Activated CD8-positive, alpha-beta T cell treated with anti-CD3 and anti-CD28 coated beads for 36 hours (primary cell): ENCODE measurements around the gene TMOD4. TPM values are rescaled to one million over a fixed set of nuclear protein-coding genes. Genes with fewer than 3 reads are reported as not detected.
"Not testable (repeated sequence)": the region's sequence is repeated elsewhere in the genome, so short reads cannot be mapped to it uniquely, and the experiment has no call there.

ENCODE experiments used
- ATAC-seq: fragments of 200-7000 bp; cut with Tn5 transposase; one replicate; pipeline ENCODE4 v1.10.0; 2021; ENCODE audit warnings: mild to moderate bottlenecking, moderate library complexity
- CTCF ChIA-PET: fragments of 350-600 bp; sonication (Branson Sonifier 250); formaldehyde crosslinking; loops from one replicate; lab custom pipeline; 2021; ENCODE audit warnings: antibody characterized with exemption; lab: Charles Lee
- POLR2A ChIA-PET: fragments of 350-600 bp; sonication (Branson Sonifier 250); formaldehyde crosslinking; loops from one replicate; lab custom pipeline; 2021; ENCODE audit warnings: antibody characterized with exemption; lab: Charles Lee
- DNase-seq: peaks from one replicate; pipeline ENCODE4 v3.0.0-alpha.2; 2020
- H3K27ac Mint-ChIP-seq: one replicate; pipeline ENCODE4 v1.8.0; 2021; ENCODE audit warnings: mild to moderate bottlenecking, mixed read lengths
- H3K27me3 Mint-ChIP-seq: one replicate; pipeline ENCODE4 v1.8.0; 2021; ENCODE audit warnings: mixed read lengths
- H3K36me3 Mint-ChIP-seq: one replicate; pipeline ENCODE4 v1.8.0; 2021; ENCODE audit warnings: low read depth, mixed read lengths
- H3K4me1 Mint-ChIP-seq: one replicate; pipeline ENCODE4 v1.8.0; 2021; ENCODE audit warnings: low read depth, mixed read lengths
- H3K4me3 Mint-ChIP-seq: one replicate; pipeline ENCODE4 v1.8.0; 2021; ENCODE audit warnings: mild to moderate bottlenecking, moderate library complexity, mixed read lengths
- H3K9me3 Mint-ChIP-seq: one replicate; pipeline ENCODE4 v1.8.0; 2021; ENCODE audit warnings: mixed read lengths
- intact Hi-C: fragments of 100-400 bp; cut with micrococcal nuclease; formaldehyde crosslinking; loops from one replicate; pipeline ENCODE4 v1.10.0; 2022
- total RNA-seq, 2 experiments: library from RNA; stranded (reverse); gene quantifications; one replicate each; pipeline ENCODE4 v1.2.3, GENCODE V29; 2021
- TF ChIP-seq, protein P1 (sequence below): fragments of 200-600 bp; IDR thresholded peaks from one replicate; pipeline ENCODE4 v1.8.0; 2022; ENCODE audit warnings: antibody characterized with exemption, mild to moderate bottlenecking

TMOD4 gene
- total RNA-seq, 2 experiments from 2014 or later, result 1.9 to 2.5 TPM

DNA sequence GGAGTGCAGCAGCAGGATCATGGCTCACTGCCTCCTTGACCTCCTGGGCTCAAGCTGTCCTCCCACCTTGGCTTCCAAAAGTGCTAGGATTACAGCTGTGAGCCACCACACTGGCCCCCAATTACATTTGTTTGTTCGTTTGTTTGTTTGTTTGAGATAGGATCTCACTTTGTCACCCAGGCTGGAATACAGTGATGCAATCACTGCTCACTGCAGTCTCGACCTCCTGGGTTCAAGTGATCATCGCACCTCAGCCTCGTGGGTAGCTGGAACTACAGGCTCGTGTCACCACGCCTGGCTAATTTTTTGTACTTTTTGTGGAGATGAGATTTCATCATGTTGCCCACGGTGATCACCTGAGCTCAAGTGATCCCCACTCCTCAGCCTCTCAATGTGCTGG, 16.3 kb upstream of the TMOD4 start:
- DNase-seq (no peak), ATAC-seq (no peak)
- TF ChIP-seq, protein P1, sequence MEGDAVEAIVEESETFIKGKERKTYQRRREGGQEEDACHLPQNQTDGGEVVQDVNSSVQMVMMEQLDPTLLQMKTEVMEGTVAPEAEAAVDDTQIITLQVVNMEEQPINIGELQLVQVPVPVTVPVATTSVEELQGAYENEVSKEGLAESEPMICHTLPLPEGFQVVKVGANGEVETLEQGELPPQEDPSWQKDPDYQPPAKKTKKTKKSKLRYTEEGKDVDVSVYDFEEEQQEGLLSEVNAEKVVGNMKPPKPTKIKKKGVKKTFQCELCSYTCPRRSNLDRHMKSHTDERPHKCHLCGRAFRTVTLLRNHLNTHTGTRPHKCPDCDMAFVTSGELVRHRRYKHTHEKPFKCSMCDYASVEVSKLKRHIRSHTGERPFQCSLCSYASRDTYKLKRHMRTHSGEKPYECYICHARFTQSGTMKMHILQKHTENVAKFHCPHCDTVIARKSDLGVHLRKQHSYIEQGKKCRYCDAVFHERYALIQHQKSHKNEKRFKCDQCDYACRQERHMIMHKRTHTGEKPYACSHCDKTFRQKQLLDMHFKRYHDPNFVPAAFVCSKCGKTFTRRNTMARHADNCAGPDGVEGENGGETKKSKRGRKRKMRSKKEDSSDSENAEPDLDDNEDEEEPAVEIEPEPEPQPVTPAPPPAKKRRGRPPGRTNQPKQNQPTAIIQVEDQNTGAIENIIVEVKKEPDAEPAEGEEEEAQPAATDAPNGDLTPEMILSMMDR, result no peak
- Mint-ChIP-seq H3K27me3 (no peaks in the 10 kb centered on the region), H3K4me3 (no peak overlapping the region), H3K36me3 (peaks cover 4% of the 10 kb centered on the region), H3K27ac (no peak overlapping the region), H3K4me1 (peaks cover 22% of the 10 kb centered on the region), H3K9me3 (no peaks in the 10 kb centered on the region)
- ChIA-PET POLR2A (no interaction called here), CTCF (interaction anchor here (2.0 to 4.7 kb wide), 2 partner anchors 21 to 60 kb away, joined by 4 to 28 read pairs; no protein-coding TSS in a partner anchor)
- intact Hi-C loops, result no loop called here

DNA sequence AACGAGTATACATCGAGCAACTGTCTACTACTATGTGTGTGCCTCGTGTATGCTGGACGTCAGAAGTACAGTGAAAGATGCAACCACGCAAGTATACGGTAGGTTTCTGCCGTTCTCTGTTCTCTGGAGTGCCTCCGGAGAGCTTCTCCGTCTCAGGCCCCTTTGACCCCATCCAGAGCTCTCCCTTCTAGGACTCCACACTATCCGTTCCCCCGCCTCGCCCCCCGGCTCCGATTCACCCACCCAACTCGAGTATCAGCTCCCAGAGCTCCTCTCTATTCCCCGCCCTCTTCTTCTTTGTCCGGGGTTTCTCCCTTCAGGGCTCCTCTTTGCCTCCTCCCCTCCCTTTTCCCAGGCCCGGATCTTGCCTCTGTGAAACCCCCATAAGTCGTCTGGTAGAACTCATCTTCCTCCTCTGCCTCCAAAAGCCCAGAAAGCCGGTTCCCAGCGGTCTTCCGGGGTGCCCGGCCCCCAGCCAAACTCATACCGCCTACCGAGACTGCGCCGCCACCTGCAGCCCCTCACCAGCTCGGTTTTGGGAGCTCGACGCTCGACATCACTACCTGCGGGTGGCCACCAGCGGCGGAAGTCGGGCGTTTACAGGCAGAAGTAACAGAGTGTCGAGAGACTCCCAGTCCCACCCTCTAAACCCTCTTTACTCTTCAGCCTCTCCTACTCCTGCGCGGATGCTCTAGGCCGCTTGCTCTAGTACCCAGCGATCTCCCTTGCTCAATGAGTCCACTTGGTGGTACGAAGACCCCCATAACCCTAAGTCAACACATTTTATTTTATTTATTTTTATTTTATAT, 14.1 kb upstream of the TMOD4 start, which contains the start of gene VPS72:
TSS of gene VPS72 (minus strand) at position 561 of the 809 bp plus-strand sequence. CDS start at position 485, 76 bp downstream.
- Mint-ChIP-seq H3K4me3 (peak within 1 kb of the TSS; percentile 94), H3K4me1 (peaks cover 20% of the 10 kb centered on the region), H3K9me3 (no peaks in the 10 kb centered on the region), H3K27ac (peak within 1 kb of the TSS; percentile 96), H3K27me3 (no peaks in the 10 kb centered on the region), H3K36me3 (peaks cover 13% of the 10 kb centered on the region)
- intact Hi-C loops, result no loop called here
- ChIA-PET POLR2A (interaction anchor here (0.6 to 2.6 kb wide), 23 partner anchors 9 to 300 kb away, joined by 3 to 25 read pairs (median 4); partner anchors contain the start of genes LYSMD1, PIP5K1A, PSMD4 and SCNM1), CTCF (interaction anchor here (0.6 to 2.7 kb wide), 16 partner anchors 13 to 161 kb away, joined by 3 to 13 read pairs (median 4); partner anchors contain the start of genes PI4KB, PSMD4, TMOD4 and TNFAIP8L2)
- ATAC-seq, result peak; percentile 94
- peak; percentile 93 for DNase-seq
- TF ChIP-seq, protein P1, result no peak

DNA sequence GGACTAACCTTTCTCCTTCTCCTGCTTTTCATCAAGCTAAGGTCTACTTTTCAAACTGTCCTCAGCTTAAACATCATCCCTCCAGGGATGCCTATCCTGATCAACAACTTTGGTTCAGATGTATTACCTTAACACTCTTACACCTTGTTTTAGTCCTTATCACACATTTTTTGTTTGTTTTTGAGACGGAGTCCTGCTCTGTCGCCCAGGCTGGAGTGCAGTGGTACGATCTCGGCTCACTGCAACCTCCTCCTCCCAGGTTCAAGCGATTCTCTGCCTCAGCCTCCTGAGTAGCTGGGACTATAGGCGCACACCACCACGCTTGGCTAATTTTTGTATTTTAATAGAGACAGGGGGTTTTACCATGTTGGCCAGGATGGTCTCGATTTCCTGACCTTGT, 12.9 kb upstream of the TMOD4 start:
- H3K9me3 Mint-ChIP-seq, DNase-seq, H3K27me3 Mint-ChIP-seq, ATAC-seq, intact Hi-C loops: not testable (repeated sequence)
- H3K4me1 Mint-ChIP-seq, result peaks cover 20% of the 10 kb centered on the region
- peak overlapping the region; percentile 96 for H3K27ac Mint-ChIP-seq
- CTCF ChIA-PET, result interaction anchor here (0.7 to 2.7 kb wide), 7 partner anchors 12 to 112 kb away, joined by 3 to 13 read pairs (median 5); partner anchors contain the start of genes TMOD4 and TNFAIP8L2
- peak overlapping the region; percentile 94 for H3K4me3 Mint-ChIP-seq
- H3K36me3 Mint-ChIP-seq, result peaks cover 21% of the 10 kb centered on the region
- POLR2A ChIA-PET, result interaction anchor here (0.7 to 2.6 kb wide), 6 partner anchors 10 to 121 kb away, joined by 3 to 11 read pairs (median 6); partner anchors contain the start of genes PIP5K1A and TNFAIP8L2

DNA sequence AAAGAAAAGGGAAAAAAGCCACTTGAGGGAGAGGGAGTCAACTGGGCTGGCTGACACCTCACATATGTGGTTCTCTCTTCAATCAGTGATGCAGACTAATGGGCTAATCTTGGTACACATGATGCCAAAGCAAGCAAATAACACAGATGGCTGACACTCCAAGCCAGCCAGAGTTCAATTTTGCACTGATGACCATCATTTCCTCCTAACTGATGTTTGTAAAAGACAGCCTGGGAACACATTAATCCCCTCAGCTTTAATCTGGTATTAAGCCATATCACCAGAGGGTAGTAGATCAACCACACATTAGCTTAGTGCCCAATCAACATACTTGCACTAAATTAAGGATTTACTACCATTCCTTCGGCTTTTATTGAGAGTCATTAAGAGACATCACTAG, 11.4 kb upstream of the TMOD4 start:
- Mint-ChIP-seq H3K36me3 (peaks cover 28% of the 10 kb centered on the region), H3K4me3 (no peak overlapping the region), H3K9me3 (no peaks in the 10 kb centered on the region), H3K27ac (no peak overlapping the region), H3K4me1 (peaks cover 20% of the 10 kb centered on the region), H3K27me3 (no peaks in the 10 kb centered on the region)
- ATAC-seq (no peak), DNase-seq (no peak)
- TF ChIP-seq, protein P1, result no peak
- ChIA-PET POLR2A (interaction anchor here (1.0 kb wide), 2 partner anchors 18 to 21 kb away, joined by 3 read pairs; no protein-coding TSS in a partner anchor), CTCF (interaction anchor here (2.1 kb wide), 1 partner anchor 65 kb away, joined by 7 read pairs; no protein-coding TSS in a partner anchor)
- intact Hi-C loops, result no loop called here

DNA sequence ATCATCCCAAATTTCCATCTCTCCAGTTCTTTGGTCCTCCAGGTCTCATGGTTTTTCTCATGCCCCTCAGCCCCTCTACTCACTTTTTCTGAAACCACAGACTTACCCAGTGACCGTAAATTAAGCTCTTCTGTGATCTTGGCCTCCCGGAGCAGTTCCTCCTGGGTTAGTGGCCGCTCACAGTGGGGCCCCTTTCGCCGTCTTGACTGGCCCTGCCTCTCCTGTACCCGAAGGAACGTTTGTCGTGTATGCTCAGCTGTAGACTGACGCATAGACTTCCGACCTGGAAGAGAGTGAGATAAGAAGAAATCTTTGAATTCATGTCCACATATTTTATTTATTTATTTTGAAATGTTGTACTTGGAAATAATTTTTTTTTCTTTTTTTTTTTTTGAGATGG, 8.4 kb upstream of the TMOD4 start:
- intact Hi-C loops, result no loop called here
- no peak for DNase-seq
- Mint-ChIP-seq H3K4me3 (no peak overlapping the region), H3K4me1 (peaks cover 13% of the 10 kb centered on the region), H3K9me3 (no peaks in the 10 kb centered on the region), H3K27ac (peak overlapping the region; percentile 40), H3K27me3 (no peaks in the 10 kb centered on the region), H3K36me3 (peaks cover 39% of the 10 kb centered on the region)
- TF ChIP-seq, protein P1, result no peak
- ATAC-seq, result no peak
- CTCF ChIA-PET, result interaction anchor here (1.8 kb wide), 1 partner anchor 85 kb away, joined by 8 read pairs; no protein-coding TSS in a partner anchor
- POLR2A ChIA-PET, result interaction anchor here (0.9 kb wide), 1 partner anchor 15 kb away, joined by 3 read pairs; no protein-coding TSS in a partner anchor
